Mucosa of rectum (tissue), 2 donors: ENCODE measurements around the gene C1QB.

ENCODE experiments used
- H3K27ac ChIP-seq, 2 donors: one replicate each; pipeline ENCODE4 v1.7.0; 2013; ENCODE audit warnings: inconsistent platforms in 2 of 2, low read depth in 2 of 2, low read length in 2 of 2
- H3K27me3 ChIP-seq, 2 donors: one replicate each; pipeline ENCODE4 v1.7.0; 2013; ENCODE audit warnings: low read length in 2 of 2; ENCODE audit not compliant: control insufficient read depth in 2 of 2, insufficient read depth in 2 of 2
- H3K36me3 ChIP-seq, 2 donors: one replicate each; pipeline ENCODE4 v1.7.0; 2013; ENCODE audit warnings: low read length in 2 of 2; ENCODE audit not compliant: control insufficient read depth in 2 of 2, insufficient read depth in 2 of 2
- H3K4me1 ChIP-seq, 2 donors: one replicate each; pipeline ENCODE4 v1.7.0; 2013; ENCODE audit warnings: low read length in 2 of 2, mild to moderate bottlenecking in 1 of 2; ENCODE audit not compliant: control insufficient read depth in 2 of 2, insufficient read depth in 2 of 2
- H3K4me3 ChIP-seq, 2 donors: one replicate each; pipeline ENCODE4 v1.7.0; 2013; ENCODE audit warnings: low read length in 2 of 2
- H3K9ac ChIP-seq, 2 donors: one replicate each; pipeline ENCODE4 v1.7.0; 2013; ENCODE audit warnings: low read length in 2 of 2, low read depth in 1 of 2, mild to moderate bottlenecking in 1 of 2
- H3K9me3 ChIP-seq, 2 donors: one replicate each; pipeline ENCODE4 v1.7.0; 2013; ENCODE audit warnings: low read length in 2 of 2; ENCODE audit not compliant: control insufficient read depth in 2 of 2
- donor health status: healthy.
- donor health status: Normal muscosa, but diverticular disease.

The C1QB gene

DNA sequence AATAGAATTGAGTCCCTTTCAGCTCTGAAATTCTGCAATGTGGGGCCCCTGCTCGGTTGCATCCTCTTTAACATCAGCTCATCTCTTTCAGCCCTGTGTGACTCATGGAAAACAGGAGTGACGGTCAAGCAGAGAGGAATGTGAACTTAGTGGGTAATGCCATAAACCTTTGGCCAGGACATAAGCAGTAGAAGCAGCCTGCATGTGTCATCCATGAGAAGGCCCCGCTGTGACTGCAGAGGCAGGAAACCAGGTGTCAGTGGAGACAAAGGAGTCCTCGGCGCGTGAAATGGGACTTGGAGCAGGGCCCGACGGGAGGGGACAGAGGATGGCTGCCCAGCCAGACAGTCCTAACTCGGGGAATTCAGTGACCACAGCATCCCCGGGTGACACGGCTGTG is 36.5 kb downstream of the C1QB start:
- no peak overlapping the region for H3K27ac ChIP-seq

DNA sequence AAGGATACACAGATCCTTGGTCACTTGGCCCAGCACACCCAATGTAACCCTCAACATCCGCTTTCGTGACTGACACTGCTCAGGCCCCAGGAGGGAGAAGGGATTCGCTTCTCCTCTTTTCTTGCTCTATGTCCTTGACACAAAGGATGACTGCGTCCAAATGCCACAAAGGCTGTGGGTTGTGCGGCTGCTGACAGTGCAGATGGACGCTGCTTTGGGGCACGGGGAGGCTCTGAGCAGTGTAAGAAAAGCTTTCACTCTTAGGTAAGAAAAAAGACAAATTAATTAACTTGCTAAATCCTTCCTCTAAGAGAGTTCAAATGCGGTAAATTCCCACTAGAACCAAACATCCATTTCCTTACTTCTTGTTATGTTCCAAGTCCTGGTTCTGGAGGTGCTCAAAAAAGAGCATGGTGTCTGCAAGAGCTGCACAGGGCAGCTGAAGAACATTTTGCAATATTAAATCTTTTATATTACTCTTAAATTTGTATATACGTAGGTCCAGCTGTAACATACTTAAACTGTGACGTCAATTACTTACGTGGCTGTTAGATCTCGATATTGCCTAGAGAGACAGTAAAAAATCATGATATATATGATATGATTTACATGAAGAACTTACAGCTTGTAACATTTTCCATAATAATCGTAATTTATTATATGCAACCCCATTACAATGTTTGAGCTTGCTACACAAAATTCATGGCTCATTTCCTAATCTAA is 38.2 kb downstream of the C1QB start:
- Histone ChIP-seq H3K4me1 (no peaks in the 10 kb centered on the region), H3K36me3 (no peaks in the 10 kb centered on the region), H3K9me3 (no peaks in the 10 kb centered on the region), H3K9ac (no peak overlapping the region), H3K27ac (no peak overlapping the region), H3K27me3 (no peaks in the 10 kb centered on the region), H3K4me3 (no peak overlapping the region)

More for the DNA sequence above, 36.5 kb downstream of the C1QB start:
- Histone ChIP-seq H3K27me3 (no peaks in the 10 kb centered on the region), H3K9me3 (no peaks in the 10 kb centered on the region), H3K9ac (no peak overlapping the region), H3K36me3 (no peaks in the 10 kb centered on the region), H3K4me3 (no peak overlapping the region), H3K4me1 (no peaks in the 10 kb centered on the region)

GRCh38 chr1:22694172-22694571 is 41.1 kb downstream of the C1QB start:
- Histone ChIP-seq H3K27me3 (no peaks in the 10 kb centered on the region), H3K27ac (no peak overlapping the region), H3K9me3 (no peaks in the 10 kb centered on the region), H3K9ac (no peak overlapping the region), H3K36me3 (no peaks in the 10 kb centered on the region), H3K4me3 (no peak overlapping the region), H3K4me1 (peaks cover 5% of the 10 kb centered on the region in 2 donors)

GRCh38 chr1:22696610-22697009 is 43.6 kb downstream of the C1QB start:
- no peaks in the 10 kb centered on the region for H3K27me3 ChIP-seq

DNA sequence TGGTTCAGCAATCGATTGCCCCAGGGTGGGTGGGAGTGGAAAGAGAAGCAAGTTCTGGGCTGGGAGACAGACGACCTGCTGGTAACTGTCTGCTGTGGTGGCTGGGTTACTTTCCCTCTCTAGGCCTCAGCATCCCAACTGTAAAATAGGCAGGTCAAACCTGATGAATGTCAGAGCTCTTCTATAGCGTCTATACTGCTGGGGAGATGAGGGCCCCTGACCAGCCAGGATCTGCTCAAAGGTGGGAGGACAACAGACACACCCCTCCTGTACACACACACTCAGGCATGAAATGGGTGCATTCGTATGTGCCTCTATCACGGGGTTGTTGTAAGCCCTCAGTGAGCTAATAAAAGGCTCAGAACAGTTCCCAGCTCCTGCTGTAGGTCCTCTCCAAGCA is 44.9 kb downstream of the C1QB start:
- Histone ChIP-seq H3K9me3 (no peaks in the 10 kb centered on the region), H3K4me3 (no peak overlapping the region), H3K27ac (peak overlapping the region; percentile 52 to 56), H3K4me1 (peaks cover 16 to 23% of the 10 kb centered on the region in 2 donors), H3K27me3 (no peaks in the 10 kb centered on the region), H3K9ac (peak overlapping the region in 1 of 2 donors; percentile 27), H3K36me3 (no peaks in the 10 kb centered on the region)

More at GRCh38 chr1:22696610-22697009, 43.6 kb downstream of the C1QB start:
- Histone ChIP-seq H3K36me3 (no peaks in the 10 kb centered on the region), H3K9ac (no peak overlapping the region), H3K4me3 (no peak overlapping the region), H3K27ac (no peak overlapping the region), H3K9me3 (no peaks in the 10 kb centered on the region), H3K4me1 (peaks cover 7 to 12% of the 10 kb centered on the region in 2 donors)

DNA sequence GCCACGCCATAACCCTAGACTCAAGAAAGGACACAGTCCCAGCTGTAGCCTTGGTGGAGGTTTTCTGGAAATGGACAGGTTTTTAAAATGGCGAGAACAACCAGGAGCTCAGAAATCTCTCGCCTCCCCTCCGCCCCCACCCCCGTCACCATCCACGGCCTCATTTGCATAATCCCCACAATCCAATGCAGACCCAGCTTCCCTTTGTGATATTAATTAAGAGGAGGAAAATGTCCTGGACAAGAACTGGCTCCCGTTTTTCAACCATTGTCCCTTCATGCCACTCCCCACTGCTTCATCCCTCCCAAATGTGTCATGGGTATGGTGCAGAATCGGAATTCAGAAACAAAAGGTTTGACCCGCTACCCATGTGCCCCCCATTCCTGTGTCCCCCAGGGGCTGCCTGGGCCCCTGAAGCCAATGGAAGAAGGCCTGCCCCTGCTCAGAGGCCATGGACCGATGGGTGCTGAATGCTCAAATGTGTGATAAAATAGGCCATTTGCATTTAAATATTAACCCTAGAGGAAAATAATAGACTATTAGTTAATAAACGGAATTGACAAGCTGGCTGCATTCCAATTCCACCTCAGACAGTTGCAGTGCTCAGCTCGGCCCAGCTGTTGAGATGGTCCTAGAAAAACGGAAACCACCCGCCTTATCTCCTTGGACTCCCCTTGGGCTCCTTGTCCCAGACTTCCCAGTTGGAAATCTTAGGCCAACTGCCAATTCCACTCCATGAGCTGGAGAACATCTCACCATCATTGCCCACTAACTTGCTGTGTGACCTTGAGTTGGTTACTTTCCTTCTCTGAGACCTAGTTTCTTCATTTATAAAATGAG is 46.9 kb downstream of the C1QB start:
- no peak overlapping the region for H3K4me3 ChIP-seq
- H3K9ac ChIP-seq, result no peak overlapping the region
- H3K9me3 ChIP-seq, result no peaks in the 10 kb centered on the region
- no peaks in the 10 kb centered on the region for H3K27me3 ChIP-seq
- H3K36me3 ChIP-seq, result no peaks in the 10 kb centered on the region
- H3K4me1 ChIP-seq, result peaks cover 30 to 39% of the 10 kb centered on the region in 2 donors
- H3K27ac ChIP-seq, result no peak overlapping the region

DNA sequence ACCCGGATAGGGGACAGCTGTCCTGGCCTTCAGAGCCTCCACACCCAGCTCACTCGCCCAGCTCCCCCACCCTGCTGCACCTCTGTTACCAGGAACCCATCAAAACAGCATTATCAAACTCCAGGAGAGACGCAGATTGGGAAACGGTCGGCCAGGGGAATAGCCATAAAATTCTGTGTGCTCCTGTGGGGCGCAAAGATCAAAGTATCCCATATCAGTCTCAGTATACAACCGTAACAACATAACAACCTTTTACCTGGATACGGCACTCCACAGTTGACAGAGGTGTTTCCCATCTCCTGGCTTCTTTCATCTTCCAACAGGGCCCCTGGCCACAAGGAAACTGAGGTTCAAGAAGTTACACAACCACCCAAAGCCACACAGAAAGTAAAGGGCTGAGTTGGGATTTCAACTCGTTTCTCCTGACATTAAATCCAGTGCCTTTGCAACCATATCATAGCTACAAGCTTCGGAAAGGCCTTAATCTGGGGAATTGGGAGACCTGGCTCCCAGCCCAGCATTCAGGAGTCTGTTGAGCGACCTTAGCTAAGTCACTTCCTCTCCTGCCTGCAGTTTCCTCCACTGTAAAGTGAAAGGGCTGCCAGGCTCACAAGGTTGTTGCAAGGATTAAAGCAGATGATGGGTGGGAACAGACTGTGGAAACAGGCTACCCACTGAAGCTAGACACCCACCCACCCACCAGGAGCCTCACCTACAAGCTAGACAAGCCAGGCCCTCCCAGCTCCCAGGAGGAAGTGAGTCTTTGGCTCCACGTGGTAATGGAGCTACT is 49.5 kb downstream of the C1QB start:
- H3K27ac ChIP-seq, result peak overlapping the region; percentile 89 to 90

DNA sequence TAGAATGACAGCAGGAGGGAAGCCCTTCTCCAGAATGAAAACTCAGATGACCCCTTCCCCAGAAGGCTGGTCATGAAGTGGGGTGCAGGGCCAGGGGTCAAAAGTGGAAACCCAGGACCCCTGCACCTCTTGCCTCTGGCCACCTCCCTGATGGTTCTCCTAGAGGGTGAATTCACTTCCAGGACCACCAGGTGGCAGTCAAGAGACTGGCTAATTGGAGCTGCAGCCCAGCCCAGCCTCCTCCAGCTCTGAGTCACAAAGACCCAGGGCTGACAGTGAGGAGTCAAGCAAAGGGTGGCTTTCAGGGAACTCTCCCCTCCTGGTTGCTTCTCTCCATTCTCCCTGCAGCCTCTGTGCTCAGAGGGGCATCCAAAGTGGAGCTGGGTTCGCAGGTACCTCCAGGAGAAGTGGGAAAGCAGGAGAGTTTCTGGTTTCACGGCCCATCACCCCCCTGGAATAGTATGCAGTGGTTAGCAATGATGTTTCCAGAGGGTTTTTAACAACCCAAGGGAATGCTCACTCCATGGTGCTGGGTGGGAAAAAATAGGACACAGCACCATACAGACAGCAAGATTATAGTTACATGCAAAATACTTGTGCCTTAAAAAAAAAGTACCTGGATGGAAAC is 51.5 kb downstream of the C1QB start:
- H3K36me3 ChIP-seq, result no peaks in the 10 kb centered on the region
- peaks cover 25 to 34% of the 10 kb centered on the region in 2 donors for H3K4me1 ChIP-seq
- H3K9me3 ChIP-seq, result no peaks in the 10 kb centered on the region
- H3K4me3 ChIP-seq, result no peak overlapping the region
- H3K27me3 ChIP-seq, result no peaks in the 10 kb centered on the region
- H3K9ac ChIP-seq, result peak overlapping the region in 1 of 2 donors; percentile 5
- peak overlapping the region; percentile 88 to 89 for H3K27ac ChIP-seq

More for the DNA sequence above, 49.5 kb downstream of the C1QB start:
- peak overlapping the region; percentile 44 to 58 for H3K9ac ChIP-seq
- peaks cover 30 to 39% of the 10 kb centered on the region in 2 donors for H3K4me1 ChIP-seq
- no peaks in the 10 kb centered on the region for H3K36me3 ChIP-seq
- peak overlapping the region in 1 of 2 donors; percentile 10 for H3K4me3 ChIP-seq
- no peaks in the 10 kb centered on the region for H3K27me3 ChIP-seq
- no peaks in the 10 kb centered on the region for H3K9me3 ChIP-seq

DNA sequence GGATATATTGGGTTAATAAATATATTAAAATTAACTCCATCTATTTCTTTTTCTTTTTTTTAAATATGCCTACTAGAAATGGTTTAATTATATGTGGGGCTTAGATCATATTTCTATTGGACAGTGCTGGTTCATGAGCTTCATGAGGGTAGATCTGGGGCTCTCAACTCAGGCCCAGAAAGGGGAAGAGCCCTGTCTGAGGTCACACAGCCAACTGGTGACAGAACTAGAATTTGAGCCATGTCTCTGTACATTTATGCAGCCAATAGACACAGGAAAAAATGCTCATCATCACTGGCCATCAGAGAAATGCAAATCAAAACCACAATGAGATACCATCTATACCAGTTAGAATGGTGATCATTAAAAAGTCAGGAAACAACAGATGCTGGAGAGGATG is 52.5 kb downstream of the C1QB start:
- H3K36me3 ChIP-seq, result no peaks in the 10 kb centered on the region
- H3K9me3 ChIP-seq, result no peaks in the 10 kb centered on the region
- peaks cover 29 to 34% of the 10 kb centered on the region in 2 donors for H3K4me1 ChIP-seq
- H3K27ac ChIP-seq, result no peak overlapping the region
- no peak overlapping the region for H3K9ac ChIP-seq
- no peaks in the 10 kb centered on the region for H3K27me3 ChIP-seq
- H3K4me3 ChIP-seq, result no peak overlapping the region
